ENCODE measurements around the gene SERPINA12.

- no peak for TF ChIP-seq CTCF (IDR thresholded peaks at IDR 0.05)
- TF ChIP-seq POLR2A (IDR thresholded peaks at IDR 0.05): no peak
Observed at GRCh38 chr14:94514351-94514750, 5.1 kb upstream of the SERPINA12 start.

Measured in vagina (tissue), 2 donors.